ENCODE data around the gene RERE. TPM values are rescaled to one million over a fixed set of nuclear protein-coding genes. Genes with fewer than 3 reads are reported as not detected.
"Not testable (repeated sequence)": the region's sequence is repeated elsewhere in the genome, so short reads cannot be mapped to it uniquely, and the experiment has no call there.

Gene RERE
- total RNA-seq, 2 experiments from 2014 or later: 73.1 to 211 TPM

DNA sequence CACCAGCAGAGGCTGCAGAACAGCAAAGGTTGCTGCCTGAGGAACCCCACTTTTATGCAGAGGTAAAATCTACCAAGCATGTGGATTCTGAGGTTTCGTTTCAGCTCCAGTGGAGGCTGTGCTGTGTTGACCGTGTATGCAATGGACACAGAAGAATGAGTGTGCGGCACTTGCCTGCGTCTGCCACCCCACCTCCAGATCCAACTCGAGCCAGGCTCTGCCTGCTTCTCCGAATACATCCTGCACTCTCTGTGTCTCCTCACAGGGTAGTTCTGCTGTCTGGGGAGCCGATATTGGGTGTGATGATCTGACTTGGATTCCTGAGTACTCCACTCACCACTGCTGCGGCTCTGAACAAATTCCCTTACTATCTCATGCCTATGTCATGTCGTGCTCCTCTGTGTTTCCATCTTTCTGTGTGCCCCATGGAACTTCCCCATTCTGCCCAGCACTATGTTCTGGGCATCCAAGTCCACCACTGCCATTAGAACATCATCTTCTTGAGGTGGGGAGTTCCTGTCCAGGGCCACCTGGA is 369.8 kb downstream of the RERE start:
- CTCF ChIA-PET (ENCODE audit: unreplicated experiment): no interaction called here
- no peak overlapping the region for H2AFZ ChIP-seq (ENCODE audit: low read length)
- H3K4me2 ChIP-seq (ENCODE audit: low read length): no peak overlapping the region
- H4K20me1 ChIP-seq (ENCODE audit: insufficient read depth, low read length): no peaks in the 10 kb centered on the region
- H3K9me3 ChIP-seq (ENCODE audit: low read length): no peaks in the 10 kb centered on the region
- intact Hi-C loops (cut with micrococcal nuclease; ENCODE audit: unreplicated experiment): no loop called here
- no peaks in the 10 kb centered on the region for H3K9me2 ChIP-seq (ENCODE audit: insufficient read depth, low read length)
- BruUV-seq (replicated peaks): no TSS peak
- no peak for DNase-seq (ENCODE audit: low spot score)
- no peak overlapping the region for H3K27ac ChIP-seq (ENCODE audit: low read depth, low read length, poor library complexity, severe bottlenecking)
- peaks cover 13% of the 10 kb centered on the region for H3K4me1 ChIP-seq (ENCODE audit: insufficient read depth, low read length, poor library complexity, severe bottlenecking)
- no peak overlapping the region for H3K4me3 ChIP-seq (ENCODE audit: low read depth, low read length, poor library complexity, severe bottlenecking)
- no peaks in the 10 kb centered on the region for H3K79me2 ChIP-seq (ENCODE audit: insufficient read depth, low read depth, low read length)
- POLR2A ChIA-PET: interaction anchor here (0.5 to 1.4 kb wide), 2 partner anchors 13 to 36 kb away, joined by 3 to 4 read pairs; no protein-coding TSS in a partner anchor
- H3K36me3 ChIP-seq (ENCODE audit: insufficient read depth, low read length): peaks cover 42% of the 10 kb centered on the region
- TF ChIP-seq, protein P1, sequence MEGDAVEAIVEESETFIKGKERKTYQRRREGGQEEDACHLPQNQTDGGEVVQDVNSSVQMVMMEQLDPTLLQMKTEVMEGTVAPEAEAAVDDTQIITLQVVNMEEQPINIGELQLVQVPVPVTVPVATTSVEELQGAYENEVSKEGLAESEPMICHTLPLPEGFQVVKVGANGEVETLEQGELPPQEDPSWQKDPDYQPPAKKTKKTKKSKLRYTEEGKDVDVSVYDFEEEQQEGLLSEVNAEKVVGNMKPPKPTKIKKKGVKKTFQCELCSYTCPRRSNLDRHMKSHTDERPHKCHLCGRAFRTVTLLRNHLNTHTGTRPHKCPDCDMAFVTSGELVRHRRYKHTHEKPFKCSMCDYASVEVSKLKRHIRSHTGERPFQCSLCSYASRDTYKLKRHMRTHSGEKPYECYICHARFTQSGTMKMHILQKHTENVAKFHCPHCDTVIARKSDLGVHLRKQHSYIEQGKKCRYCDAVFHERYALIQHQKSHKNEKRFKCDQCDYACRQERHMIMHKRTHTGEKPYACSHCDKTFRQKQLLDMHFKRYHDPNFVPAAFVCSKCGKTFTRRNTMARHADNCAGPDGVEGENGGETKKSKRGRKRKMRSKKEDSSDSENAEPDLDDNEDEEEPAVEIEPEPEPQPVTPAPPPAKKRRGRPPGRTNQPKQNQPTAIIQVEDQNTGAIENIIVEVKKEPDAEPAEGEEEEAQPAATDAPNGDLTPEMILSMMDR (conservative IDR thresholded peaks at IDR 0.05; ENCODE audit: low read length): no peak
- TF ChIP-seq EZH2phosphoT487 (IDR thresholded peaks at IDR 0.05; ENCODE audit: borderline replicate concordance, low read depth, low read length): no peak

GRCh38 chr1:8446119-8446518 is 371.3 kb downstream of the RERE start:
- CTCF ChIA-PET (ENCODE audit: unreplicated experiment); POLR2A ChIA-PET; H3K9me2 ChIP-seq (ENCODE audit: insufficient read depth, low read length); H3K27ac ChIP-seq (ENCODE audit: low read depth, low read length, poor library complexity, severe bottlenecking); H3K9me3 ChIP-seq (ENCODE audit: low read length); H3K79me2 ChIP-seq (ENCODE audit: insufficient read depth, low read depth, low read length); H3K4me2 ChIP-seq (ENCODE audit: low read length); DNase-seq (ENCODE audit: low spot score); BruUV-seq (replicated peaks); H2AFZ ChIP-seq (ENCODE audit: low read length); H4K20me1 ChIP-seq (ENCODE audit: insufficient read depth, low read length); intact Hi-C loops (cut with micrococcal nuclease; ENCODE audit: unreplicated experiment); H3K4me3 ChIP-seq (ENCODE audit: low read depth, low read length, poor library complexity, severe bottlenecking): not testable (repeated sequence)
- Histone ChIP-seq H3K4me1 (ENCODE audit: insufficient read depth, low read length, poor library complexity, severe bottlenecking) (peaks cover 21% of the 10 kb centered on the region), H3K36me3 (ENCODE audit: insufficient read depth, low read length) (peaks cover 42% of the 10 kb centered on the region)

GRCh38 chr1:8443558-8444194 is 373.8 kb downstream of the RERE start:
- no peak for DNase-seq (ENCODE audit: low spot score)
- CTCF ChIA-PET (ENCODE audit: unreplicated experiment): interaction anchor here (0.6 kb wide), 1 partner anchor 46 kb away, joined by 3 read pairs; no protein-coding TSS in a partner anchor
- Histone ChIP-seq H3K9me2 (ENCODE audit: insufficient read depth, low read length) (no peaks in the 10 kb centered on the region), H3K27ac (ENCODE audit: low read depth, low read length, poor library complexity, severe bottlenecking) (no peak overlapping the region), H3K79me2 (ENCODE audit: insufficient read depth, low read depth, low read length) (peaks cover 2% of the 10 kb centered on the region; the same call in 1 of the 2 replicates), H2AFZ (ENCODE audit: low read length) (no peak overlapping the region), H3K36me3 (ENCODE audit: insufficient read depth, low read length) (peaks cover 39% of the 10 kb centered on the region), H3K4me1 (ENCODE audit: insufficient read depth, low read length, poor library complexity, severe bottlenecking) (peaks cover 37% of the 10 kb centered on the region), H4K20me1 (ENCODE audit: insufficient read depth, low read length) (no peaks in the 10 kb centered on the region), H3K9me3 (ENCODE audit: low read length) (no peaks in the 10 kb centered on the region), H3K4me3 (ENCODE audit: low read depth, low read length, poor library complexity, severe bottlenecking) (no peak overlapping the region), H3K4me2 (ENCODE audit: low read length) (no peak overlapping the region)
- POLR2A ChIA-PET: no interaction called here
- intact Hi-C loops (cut with micrococcal nuclease; ENCODE audit: unreplicated experiment): no loop called here
- BruUV-seq (replicated peaks): no TSS peak
- no peak for TF ChIP-seq EZH2phosphoT487 (IDR thresholded peaks at IDR 0.05; ENCODE audit: borderline replicate concordance, low read depth, low read length)
- TF ChIP-seq, protein P1 (conservative IDR thresholded peaks at IDR 0.05; ENCODE audit: low read length): peak; percentile 57

Measured in OCI-LY7 (cell line).